Measurements from ENCODE around the gene TOMM40.

- TF ChIP-seq POLR2A (IDR thresholded peaks at IDR 0.05; ENCODE audit: low read length), result peak; percentile 36
- no peak for TF ChIP-seq GATA1 (IDR thresholded peaks at IDR 0.05; ENCODE audit: low read depth, low read length)
Measured at GRCh38 chr19:44943801-44944249, 52.8 kb downstream of the TOMM40 start.

Data from erythroblast (primary cell).